ENCODE results near the gene FOXA2. TPM values are rescaled to one million over a fixed set of nuclear protein-coding genes. Genes with fewer than 3 reads are reported as not detected.
A peak's percentile ranks its signal among the peaks of the same experiment; 100 is the strongest.

Gene FOXA2
- total and polyA plus RNA-seq, 2 of the 13 experiments (the other 11 are each of a cell fraction or from before 2014, with no cell fraction given): 8.8 to 12.2 TPM

GRCh38 chr20:22577515-22578220, 6.7 kb downstream of the FOXA2 start (continued):
- TF ChIP-seq ZNF546 (CRISPR knock-in tag; conservative IDR thresholded peaks at IDR 0.05): peak; percentile 82; the same call in 1 of the 2 replicates
- no peak for TF ChIP-seq NR2F1 (CRISPR knock-in tag; IDR thresholded peaks at IDR 0.05)
- peak; percentile 21 for TF ChIP-seq HIVEP1 (CRISPR knock-in tag; IDR thresholded peaks at IDR 0.05)
- no peak for TF ChIP-seq ZNF335 (CRISPR knock-in tag; IDR thresholded peaks at IDR 0.05)
- TF ChIP-seq ZNF251 (CRISPR knock-in tag; IDR thresholded peaks at IDR 0.05): no peak
- TF ChIP-seq TFDP2 (CRISPR knock-in tag; IDR thresholded peaks at IDR 0.05): no peak
- no peak; the same call in 1 of the 2 replicates for TF ChIP-seq RFX3 (CRISPR knock-in tag; IDR thresholded peaks at IDR 0.05)
- TF ChIP-seq HCFC1 (IDR thresholded peaks at IDR 0.05; ENCODE audit: low read depth, low read length): no peak
- no peak for TF ChIP-seq ZZZ3 (CRISPR knock-in tag; IDR thresholded peaks at IDR 0.05; ENCODE audit: borderline replicate concordance)
- no peak for TF ChIP-seq GLMP (CRISPR knock-in tag; IDR thresholded peaks at IDR 0.05; ENCODE audit: borderline replicate concordance)
- no peak; the same call in 1 of the 2 replicates for TF ChIP-seq ZNF720 (CRISPR knock-in tag; IDR thresholded peaks at IDR 0.05)
- no peak; the same call in 1 of the 2 replicates for TF ChIP-seq ELF3 (CRISPR knock-in tag; IDR thresholded peaks at IDR 0.05)
- peak; percentile 79 for TF ChIP-seq HNRNPL (IDR thresholded peaks at IDR 0.05; ENCODE audit: low read depth, low read length)
- no peak for TF ChIP-seq ZNF20 (CRISPR knock-in tag; IDR thresholded peaks at IDR 0.05)
- TF ChIP-seq ZGPAT (CRISPR knock-in tag; IDR thresholded peaks at IDR 0.05): no peak
- TF ChIP-seq POLR2AphosphoS2 (IDR thresholded peaks at IDR 0.05; ENCODE audit: low read depth, low read length): no peak
- TF ChIP-seq SKIL (CRISPR knock-in tag; IDR thresholded peaks at IDR 0.05; ENCODE audit: borderline replicate concordance): no peak
- TF ChIP-seq KMT2A (CRISPR knock-in tag; IDR thresholded peaks at IDR 0.05): no peak
- no peak for TF ChIP-seq TCF12 (IDR thresholded peaks at IDR 0.05)
- peak; percentile 7 for TF ChIP-seq TCF12 (CRISPR knock-in tag; IDR thresholded peaks at IDR 0.05)
- no peak; the same call in 1 of the 2 replicates for TF ChIP-seq ZNF431 (CRISPR knock-in tag; IDR thresholded peaks at IDR 0.05; ENCODE audit: borderline replicate concordance, low read depth)
- no peak for TF ChIP-seq TSC22D2 (CRISPR knock-in tag; IDR thresholded peaks at IDR 0.05; ENCODE audit: borderline replicate concordance)
- no peak for TF ChIP-seq ZNF770 (CRISPR knock-in tag; IDR thresholded peaks at IDR 0.05)
